Measurements from ENCODE around the gene ARHGAP28. TPM values are rescaled to one million over a fixed set of nuclear protein-coding genes. Genes with fewer than 3 reads are reported as not detected.

Gene ARHGAP28
- total RNA-seq, 1 experiment from 2014 or later, result 15.1 TPM

DNA sequence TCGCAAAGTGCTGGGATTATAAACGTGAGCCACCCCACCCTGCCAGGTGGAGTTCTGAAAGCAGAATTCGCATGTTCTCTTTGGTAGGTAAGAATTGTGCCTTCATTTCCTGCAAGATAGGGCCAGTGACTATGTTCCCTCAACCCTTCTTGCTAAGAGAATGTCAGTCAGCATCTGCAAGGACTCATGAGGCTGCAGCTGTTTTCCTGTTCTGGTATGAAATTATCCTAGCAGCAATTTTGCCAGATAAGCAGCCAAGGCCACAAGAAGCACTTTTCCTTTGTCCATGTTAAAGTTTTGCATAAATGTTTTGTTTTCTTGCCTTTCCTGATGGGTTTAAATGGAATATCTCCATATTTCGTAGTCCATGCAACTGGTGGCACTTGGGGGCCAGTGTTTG lies 6.8 kb upstream of the ARHGAP28 start:
- Histone ChIP-seq H3K27ac (peak overlapping the region; percentile 40), H3K36me3 (no peaks in the 10 kb centered on the region), H3K9me3 (replicated peaks) (no peaks in the 10 kb centered on the region), H3K4me1 (peaks cover 15% of the 10 kb centered on the region), H3K27me3 (no peaks in the 10 kb centered on the region), H3K4me3 (no peak overlapping the region)
- peak in 1 of 2 experiments; percentile 6 for DNase-seq

DNA sequence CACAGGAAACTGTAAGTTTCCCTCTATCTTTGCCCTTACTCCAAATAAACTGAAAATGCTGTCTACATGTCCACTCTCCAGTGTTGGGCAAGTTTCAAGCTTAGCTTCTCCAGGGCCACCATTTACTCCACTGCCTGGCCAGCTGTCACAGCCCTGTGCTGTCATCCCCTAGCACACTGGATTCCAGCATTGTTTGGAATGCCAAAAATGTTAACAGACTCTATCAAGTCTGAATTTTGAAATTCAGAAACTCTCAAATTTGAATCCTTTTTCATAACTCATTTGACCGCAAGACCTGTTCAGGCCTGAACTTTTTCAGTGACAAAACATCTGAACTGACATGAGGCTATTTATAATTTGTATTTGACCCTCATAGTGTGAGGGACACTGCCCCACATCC lies 5.2 kb upstream of the ARHGAP28 start:
- Histone ChIP-seq H3K4me1 (peaks cover 15% of the 10 kb centered on the region), H3K4me3 (no peak overlapping the region), H3K27me3 (no peaks in the 10 kb centered on the region), H3K27ac (no peak overlapping the region; the same call in 1 of the 2 replicates), H3K36me3 (no peaks in the 10 kb centered on the region), H3K9me3 (replicated peaks) (no peaks in the 10 kb centered on the region)
- peak in 1 of 2 experiments; percentile 7 for DNase-seq

DNA sequence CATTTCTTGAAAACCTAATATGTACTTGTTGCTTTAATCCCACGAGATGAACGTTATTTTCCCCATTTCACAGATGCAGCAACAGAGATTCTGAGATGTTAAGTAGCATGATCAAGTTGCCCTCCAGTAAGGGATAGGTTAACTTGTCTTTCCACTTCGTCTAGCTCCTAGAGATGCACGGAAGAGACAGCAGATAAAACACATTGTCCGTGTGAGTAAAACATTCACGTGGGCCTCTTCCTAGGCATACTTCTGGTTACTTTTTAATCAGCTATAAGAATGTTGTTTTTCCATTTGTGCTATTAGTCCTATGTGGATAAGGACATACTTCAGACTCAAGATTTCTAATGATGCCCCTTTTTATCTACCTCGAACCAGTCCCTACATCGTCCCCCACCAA lies 1.2 kb upstream of the ARHGAP28 start:
- H3K9me3 ChIP-seq (replicated peaks), result no peaks in the 10 kb centered on the region
- no peaks in the 10 kb centered on the region for H3K27me3 ChIP-seq
- no peak for DNase-seq
- no peaks in the 10 kb centered on the region for H3K36me3 ChIP-seq
- H3K27ac ChIP-seq, result peak overlapping the region; percentile 81
- peaks cover 14% of the 10 kb centered on the region for H3K4me1 ChIP-seq
- peak overlapping the region; percentile 75 for H3K4me3 ChIP-seq

DNA sequence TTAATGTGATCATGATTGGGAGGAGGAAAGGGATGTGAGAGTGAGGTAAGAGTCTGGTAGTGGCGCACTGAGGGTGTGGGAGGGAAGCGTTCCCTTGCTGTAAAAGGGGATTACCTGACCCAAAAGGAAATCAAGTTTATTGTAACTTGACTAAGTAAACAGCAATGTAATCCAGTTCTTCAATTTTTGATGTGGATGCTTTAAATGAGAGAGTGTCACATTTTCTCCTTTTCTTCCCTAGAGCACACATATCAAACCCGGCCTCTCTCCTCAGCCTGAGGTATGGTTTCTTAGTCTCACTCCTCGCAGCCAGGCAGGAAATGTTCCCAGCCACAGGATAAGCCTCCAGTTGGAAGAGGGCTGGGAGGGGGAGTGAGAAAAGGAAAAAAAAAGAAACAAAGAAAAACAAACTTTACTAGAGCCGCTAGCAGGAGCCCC lies 688 bp upstream of the ARHGAP28 start:
- Histone ChIP-seq H3K9me3 (replicated peaks) (no peaks in the 10 kb centered on the region), H3K4me3 (peak overlapping the region; percentile 75), H3K27ac (peak overlapping the region; percentile 81), H3K4me1 (peaks cover 14% of the 10 kb centered on the region), H3K27me3 (no peaks in the 10 kb centered on the region), H3K36me3 (no peaks in the 10 kb centered on the region)
- no peak for DNase-seq

DNA sequence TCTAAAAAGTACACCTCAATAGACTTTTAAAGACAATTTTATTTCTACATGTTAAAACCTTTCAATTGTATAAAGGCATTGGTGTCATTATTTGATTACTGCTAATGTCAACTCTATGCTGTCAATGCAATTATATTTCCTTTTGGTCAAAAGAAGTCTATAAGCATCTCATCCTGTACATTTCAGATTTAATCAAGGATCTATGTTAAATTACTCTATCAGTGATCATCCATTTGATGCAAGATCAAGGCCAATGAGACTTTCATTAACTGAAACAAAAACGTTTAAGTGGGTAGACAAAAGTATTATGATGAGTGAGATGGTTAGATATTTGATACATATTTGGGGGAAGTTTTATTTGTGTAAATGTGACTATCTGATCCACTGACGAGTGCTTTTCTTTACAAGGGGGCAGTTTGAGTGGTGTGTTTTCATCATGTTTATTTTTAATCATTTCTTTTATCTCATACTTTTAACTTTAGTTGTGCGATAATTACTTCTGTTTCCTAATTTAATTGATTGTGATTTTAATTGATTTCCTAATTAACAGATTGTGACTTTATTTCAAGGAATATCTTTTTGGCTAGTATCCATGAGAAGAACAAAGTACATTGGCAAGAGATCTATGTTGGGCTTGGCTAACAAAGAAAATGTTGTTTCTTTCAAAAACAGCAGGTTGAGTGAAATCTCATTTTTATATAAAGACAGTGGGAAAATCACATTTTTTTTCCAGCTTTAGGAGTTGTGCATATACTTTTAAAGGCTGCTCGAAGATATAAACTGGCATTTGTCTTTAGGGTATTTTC lies 1.1 kb downstream of the ARHGAP28 start:
- no peaks in the 10 kb centered on the region for H3K27me3 ChIP-seq
- peak overlapping the region; percentile 81 for H3K27ac ChIP-seq
- H3K36me3 ChIP-seq, result no peaks in the 10 kb centered on the region
- no peak for DNase-seq
- H3K4me1 ChIP-seq, result peaks cover 16% of the 10 kb centered on the region
- no peaks in the 10 kb centered on the region for H3K9me3 ChIP-seq (replicated peaks)
- peak overlapping the region; percentile 75 for H3K4me3 ChIP-seq

DNA sequence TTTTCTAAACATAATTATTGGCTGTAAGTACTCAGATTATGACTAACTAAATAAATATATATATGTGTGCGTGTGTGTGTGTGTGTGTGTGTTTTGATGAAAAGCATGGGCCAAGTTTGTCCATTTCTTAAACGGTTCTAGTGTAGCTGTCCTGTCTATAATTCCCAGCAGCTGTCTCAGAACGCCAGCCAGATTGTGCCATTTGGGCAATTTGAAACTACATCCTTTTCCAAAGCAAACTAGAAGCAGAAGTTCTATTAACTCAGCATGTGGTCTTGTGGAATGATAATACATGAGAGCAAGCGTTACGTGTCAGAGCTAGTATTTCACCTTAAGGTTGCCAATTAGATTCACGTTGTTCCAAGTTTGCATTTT lies 1.7 kb downstream of the ARHGAP28 start:
- Histone ChIP-seq H3K27me3 (no peaks in the 10 kb centered on the region), H3K4me1 (peaks cover 16% of the 10 kb centered on the region), H3K36me3 (no peaks in the 10 kb centered on the region), H3K9me3 (replicated peaks) (no peaks in the 10 kb centered on the region), H3K4me3 (peak overlapping the region; percentile 75), H3K27ac (peak overlapping the region; percentile 81)
- DNase-seq, result peak; percentile 64 to 81

DNA sequence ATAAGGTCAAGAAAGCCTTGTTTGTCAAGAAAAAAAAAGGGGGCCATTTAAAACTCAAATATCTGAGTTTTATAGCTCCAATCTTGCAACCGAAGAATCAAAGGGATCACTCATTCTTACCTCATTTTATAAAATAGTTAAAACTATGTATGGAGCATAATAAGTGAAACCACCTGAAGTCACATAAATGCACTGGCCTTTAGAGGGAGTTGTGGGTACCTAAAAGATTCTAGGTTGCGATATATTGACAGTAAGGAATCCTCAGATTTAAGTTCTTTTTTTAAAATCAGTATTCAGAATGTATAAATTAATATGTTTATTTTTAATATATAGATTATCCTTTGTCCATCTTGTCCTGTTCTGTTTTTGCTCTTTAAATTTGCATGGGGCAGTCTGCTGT lies 3.4 kb downstream of the ARHGAP28 start:
- Histone ChIP-seq H3K27me3 (no peaks in the 10 kb centered on the region), H3K9me3 (replicated peaks) (no peaks in the 10 kb centered on the region), H3K4me3 (no peak overlapping the region), H3K36me3 (no peaks in the 10 kb centered on the region), H3K4me1 (peaks cover 27% of the 10 kb centered on the region), H3K27ac (no peak overlapping the region)
- no peak for DNase-seq

DNA sequence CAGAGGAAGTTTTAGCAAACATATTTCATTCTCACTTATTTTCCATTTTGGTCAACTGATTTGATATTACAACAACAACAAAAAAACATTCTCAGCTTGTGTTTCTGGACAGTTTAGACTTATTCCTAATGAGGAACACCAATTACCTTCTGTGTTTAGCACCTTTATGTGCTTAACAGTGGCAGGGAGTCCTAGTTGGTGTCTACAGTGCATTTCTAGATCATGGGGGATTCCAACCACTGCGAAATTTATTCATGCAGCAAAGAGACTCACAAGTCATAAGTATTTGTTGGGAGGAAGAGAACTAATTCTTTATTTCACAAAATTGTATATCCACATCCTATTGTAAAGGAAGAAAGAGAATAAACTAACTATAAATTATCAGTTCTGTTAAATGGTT lies 4.2 kb downstream of the ARHGAP28 start:
- no peaks in the 10 kb centered on the region for H3K36me3 ChIP-seq
- H3K9me3 ChIP-seq (replicated peaks), result no peaks in the 10 kb centered on the region
- no peaks in the 10 kb centered on the region for H3K27me3 ChIP-seq
- peaks cover 35% of the 10 kb centered on the region for H3K4me1 ChIP-seq
- DNase-seq, result no peak
- no peak overlapping the region for H3K27ac ChIP-seq
- H3K4me3 ChIP-seq, result no peak overlapping the region

DNA sequence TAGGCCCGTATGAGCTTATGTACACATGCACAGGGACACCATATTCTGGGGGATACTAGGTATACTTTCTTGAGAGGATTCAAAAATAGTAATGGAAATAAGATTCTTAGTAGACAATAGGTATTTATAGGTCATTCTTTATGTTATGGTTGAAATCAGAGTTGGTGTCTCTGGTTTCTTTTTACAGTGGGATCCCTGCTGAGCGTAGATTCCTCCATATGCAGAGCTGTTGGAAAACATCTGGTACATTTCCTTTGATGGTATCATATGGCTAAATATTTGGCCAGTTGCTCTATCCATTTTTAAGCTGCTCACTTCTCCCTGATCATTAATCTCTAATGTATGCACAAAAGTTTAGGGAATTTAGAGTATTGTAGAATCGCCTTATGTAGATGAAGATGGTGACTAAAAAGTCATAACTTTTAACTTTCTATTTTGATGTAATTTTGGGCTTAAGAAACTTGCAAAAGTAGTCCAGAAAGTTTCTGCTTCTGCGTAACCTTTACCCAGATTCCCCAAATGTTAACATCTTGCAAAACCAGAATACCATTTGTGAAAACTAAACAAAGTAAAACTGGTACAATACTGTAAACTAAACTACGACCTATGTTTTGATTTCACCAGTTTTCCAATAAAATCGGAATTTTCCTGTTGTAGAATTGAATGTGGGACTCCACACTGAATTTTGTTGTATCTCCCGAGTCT lies 5.4 kb downstream of the ARHGAP28 start:
- no peaks in the 10 kb centered on the region for H3K27me3 ChIP-seq
- no peaks in the 10 kb centered on the region for H3K9me3 ChIP-seq (replicated peaks)
- no peak overlapping the region for H3K4me3 ChIP-seq
- H3K36me3 ChIP-seq, result no peaks in the 10 kb centered on the region
- H3K27ac ChIP-seq, result no peak overlapping the region
- peak in 1 of 2 experiments; percentile 62 for DNase-seq
- peaks cover 39% of the 10 kb centered on the region for H3K4me1 ChIP-seq

DNA sequence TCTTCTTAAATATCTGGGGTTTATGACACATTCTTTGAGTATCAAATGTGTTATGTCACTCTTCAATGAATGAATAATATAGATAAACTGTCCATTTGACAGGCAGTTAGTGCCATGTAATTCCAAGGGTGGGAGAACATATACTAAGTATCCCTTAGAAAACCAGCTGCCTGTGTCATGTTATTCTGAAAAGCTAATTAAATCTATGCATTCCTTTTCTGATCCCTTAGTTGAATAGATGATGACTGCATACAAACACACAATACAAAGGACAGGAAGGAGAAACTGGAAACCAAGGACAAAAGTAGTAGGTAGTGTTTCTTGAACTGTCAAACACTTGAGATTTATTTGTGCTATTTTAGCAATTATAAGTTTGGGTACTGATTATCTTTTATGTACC lies 8.3 kb downstream of the ARHGAP28 start:
- Histone ChIP-seq H3K36me3 (no peaks in the 10 kb centered on the region), H3K4me1 (peaks cover 50% of the 10 kb centered on the region), H3K9me3 (replicated peaks) (no peaks in the 10 kb centered on the region), H3K4me3 (no peak overlapping the region), H3K27me3 (no peaks in the 10 kb centered on the region), H3K27ac (peak overlapping the region; percentile 45)
- DNase-seq, result peak in 1 of 2 experiments; percentile 56

DNA sequence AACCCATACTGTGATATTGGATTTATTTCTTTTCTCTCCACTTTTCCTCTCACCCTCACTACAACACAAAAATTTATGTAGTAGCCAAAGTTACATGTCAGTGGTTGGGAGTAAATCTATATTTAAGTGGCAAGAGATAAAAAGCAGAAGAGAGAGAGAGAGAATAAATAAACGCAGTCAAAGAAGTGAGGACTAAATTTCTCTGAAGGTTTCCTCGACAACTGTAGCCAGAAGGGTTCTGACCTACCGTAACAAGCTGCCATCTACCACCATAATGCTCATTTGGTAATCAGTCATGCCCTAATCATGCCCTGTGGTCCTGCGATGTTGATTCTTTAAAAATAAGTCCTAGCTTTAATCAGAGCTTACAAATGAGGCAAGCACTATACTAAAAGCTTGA lies 9.1 kb downstream of the ARHGAP28 start:
- Histone ChIP-seq H3K9me3 (replicated peaks) (no peaks in the 10 kb centered on the region), H3K4me3 (no peak overlapping the region), H3K4me1 (peaks cover 51% of the 10 kb centered on the region), H3K27me3 (no peaks in the 10 kb centered on the region), H3K36me3 (no peaks in the 10 kb centered on the region), H3K27ac (peak overlapping the region; percentile 45; the same call in 1 of the 2 replicates)
- DNase-seq, result no peak

DNA sequence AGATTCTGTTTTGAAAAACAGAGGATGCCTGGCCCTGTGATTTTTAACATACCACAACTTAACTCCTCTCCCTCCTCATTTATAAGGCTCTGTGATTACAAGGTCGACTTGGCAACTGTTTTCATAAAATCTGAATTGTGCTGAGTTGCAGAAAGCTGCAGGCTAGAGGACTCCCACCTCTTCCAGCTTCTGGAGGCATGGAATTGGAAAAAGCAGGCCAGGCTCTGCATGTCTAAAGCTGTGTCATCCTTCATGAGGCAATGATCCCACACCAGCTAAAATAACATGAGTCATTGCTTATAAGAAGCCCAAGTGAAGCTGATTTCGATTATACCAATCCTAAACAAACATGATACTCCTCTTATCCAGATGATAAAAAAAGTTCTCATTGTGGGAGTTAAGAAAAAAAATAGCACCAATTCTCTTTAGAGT lies 11.7 kb downstream of the ARHGAP28 start:
- peak; percentile 54 to 75 for DNase-seq
- H3K36me3 ChIP-seq, result no peaks in the 10 kb centered on the region

DNA sequence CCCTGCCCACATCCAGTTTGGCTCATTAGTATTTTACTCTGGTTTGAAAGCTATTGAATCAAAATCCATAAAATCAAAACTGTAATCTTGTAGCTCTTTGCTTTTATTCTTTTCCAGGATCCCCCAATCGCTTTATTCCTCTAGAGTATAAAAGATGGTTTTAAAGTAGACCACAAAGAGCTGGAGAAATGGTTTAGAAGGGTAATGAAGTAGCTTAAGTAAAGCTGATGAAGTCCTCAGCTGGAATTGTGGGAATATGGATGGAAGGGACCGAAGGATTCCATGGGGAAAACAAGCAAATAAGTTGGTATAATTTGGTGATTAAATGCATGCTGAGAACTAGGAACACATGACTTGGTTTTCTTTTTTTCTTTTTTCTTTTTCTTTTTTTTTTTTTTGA lies 12.3 kb downstream of the ARHGAP28 start:
- H3K4me1 ChIP-seq, result peaks cover 70% of the 10 kb centered on the region
- no peaks in the 10 kb centered on the region for H3K36me3 ChIP-seq
- no peaks in the 10 kb centered on the region for H3K27me3 ChIP-seq
- H3K27ac ChIP-seq, result peak overlapping the region; percentile 66
- DNase-seq, result no peak
- no peak overlapping the region for H3K4me3 ChIP-seq
- no peaks in the 10 kb centered on the region; the same call in 1 of the 2 replicates for H3K9me3 ChIP-seq (replicated peaks)

More for the DNA sequence above, 11.7 kb downstream of the ARHGAP28 start:
- Histone ChIP-seq H3K4me1 (peaks cover 65% of the 10 kb centered on the region), H3K27ac (peak overlapping the region; percentile 66), H3K9me3 (replicated peaks) (no peaks in the 10 kb centered on the region; the same call in 1 of the 2 replicates), H3K27me3 (no peaks in the 10 kb centered on the region), H3K4me3 (no peak overlapping the region)

DNA sequence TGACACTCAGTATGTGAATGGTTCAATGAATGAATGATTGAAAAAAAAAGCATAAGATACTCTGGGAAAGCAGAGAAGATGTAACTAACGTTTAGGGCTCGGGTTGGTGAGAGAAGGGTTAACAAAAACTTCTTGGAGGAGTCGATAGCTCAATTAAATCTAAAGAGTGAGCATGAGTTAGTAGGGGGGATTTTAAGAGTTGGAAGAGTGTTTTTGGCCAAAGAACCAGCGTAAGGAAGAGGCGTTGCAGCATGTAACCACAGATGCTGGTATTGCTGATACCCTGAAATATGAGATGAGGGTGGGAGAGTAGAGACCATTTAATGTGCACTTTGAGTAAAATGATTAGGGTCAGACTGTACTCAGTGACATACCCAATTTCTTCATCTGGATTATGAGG lies 14.5 kb downstream of the ARHGAP28 start:
- H3K9me3 ChIP-seq (replicated peaks), result no peaks in the 10 kb centered on the region; the same call in 1 of the 2 replicates
- no peak for DNase-seq
- no peak overlapping the region for H3K4me3 ChIP-seq
- H3K27ac ChIP-seq, result no peak overlapping the region
- no peaks in the 10 kb centered on the region for H3K27me3 ChIP-seq
- no peaks in the 10 kb centered on the region for H3K36me3 ChIP-seq
- peaks cover 63% of the 10 kb centered on the region for H3K4me1 ChIP-seq

DNA sequence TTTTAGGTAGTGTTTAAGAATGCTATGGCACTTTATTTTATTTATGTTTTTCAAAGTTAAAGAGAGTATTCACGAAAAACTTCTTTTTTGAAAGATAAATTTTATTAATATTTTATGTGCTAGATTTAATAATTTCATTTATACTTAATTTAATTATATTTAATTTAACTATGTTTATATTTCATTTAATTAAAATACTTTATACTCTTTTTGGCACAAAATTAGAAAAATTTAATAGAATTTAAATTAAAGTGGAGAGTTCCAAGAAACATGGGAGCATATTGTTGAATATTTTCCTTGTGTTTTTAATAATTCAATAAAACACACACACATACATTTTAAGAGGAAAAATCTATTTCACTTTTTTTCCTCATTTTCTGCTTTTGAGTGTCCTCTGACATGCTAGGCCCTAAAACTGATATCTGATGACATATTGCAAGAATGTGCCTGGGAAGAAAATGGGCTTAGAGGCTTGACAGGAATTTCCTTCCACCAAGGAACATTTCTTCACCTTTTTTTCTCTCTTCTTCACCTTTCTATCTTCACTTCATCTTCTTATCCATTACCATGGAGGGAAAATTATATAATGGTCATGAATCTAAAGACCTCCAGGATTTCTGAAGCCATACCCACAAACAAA lies 15.4 kb downstream of the ARHGAP28 start:
- no peak for DNase-seq
- Histone ChIP-seq H3K4me1 (peaks cover 61% of the 10 kb centered on the region), H3K9me3 (replicated peaks) (no peaks in the 10 kb centered on the region; the same call in 1 of the 2 replicates), H3K36me3 (no peaks in the 10 kb centered on the region), H3K27me3 (no peaks in the 10 kb centered on the region), H3K4me3 (no peak overlapping the region), H3K27ac (peak overlapping the region; percentile 54)
